Renal cortical epithelial cell (primary cell): Measurements from ENCODE around the gene HES5. TPM values are rescaled to one million over a fixed set of nuclear protein-coding genes. Genes with fewer than 3 reads are reported as not detected.

ENCODE experiments used
- DNase-seq: peaks from one replicate; pipeline ENCODE4 v3.0.0-alpha.2; 2011; ENCODE audit warnings: low read depth
- total RNA-seq: library from RNA; depleted of rRNA; stranded (reverse); fragments of >200 nt; gene quantifications from 2 replicates; pipeline ENCODE4 v1.2.3, GENCODE V29; 2014

Gene HES5
- total RNA-seq, 1 donor from 2014 or later, result not detected

DNA sequence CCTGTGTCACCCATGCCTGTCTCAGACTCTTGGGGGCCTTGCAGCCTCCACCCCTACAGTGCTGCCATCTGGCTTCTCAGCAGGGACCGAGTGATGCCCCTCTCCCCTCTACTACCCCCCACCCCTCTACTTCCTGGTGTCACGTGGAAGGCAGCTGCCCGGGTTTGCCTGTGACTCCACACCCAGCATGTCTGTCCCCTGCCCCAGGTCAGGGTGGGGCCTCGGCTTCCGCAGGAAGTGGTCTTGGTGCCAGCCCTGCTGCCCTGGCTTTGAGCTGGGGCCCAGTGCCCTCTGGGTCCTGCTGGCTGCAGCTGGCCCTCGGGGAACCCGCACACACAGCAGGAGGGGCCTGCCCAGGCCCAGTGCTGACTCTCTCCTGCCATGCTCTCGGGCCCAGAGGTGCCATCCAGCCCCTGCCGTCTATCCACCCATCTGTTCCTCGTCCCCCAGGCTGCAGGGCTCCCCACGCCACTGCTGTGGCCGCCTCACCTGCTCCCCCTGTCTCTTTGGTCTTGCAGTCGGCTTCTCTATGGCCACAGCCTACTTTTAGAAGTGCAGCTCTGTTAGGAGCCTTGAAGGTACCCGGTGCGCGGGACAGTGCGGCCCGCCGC is 30.0 kb downstream of the HES5 start:
- DNase-seq, result no peak

DNA sequence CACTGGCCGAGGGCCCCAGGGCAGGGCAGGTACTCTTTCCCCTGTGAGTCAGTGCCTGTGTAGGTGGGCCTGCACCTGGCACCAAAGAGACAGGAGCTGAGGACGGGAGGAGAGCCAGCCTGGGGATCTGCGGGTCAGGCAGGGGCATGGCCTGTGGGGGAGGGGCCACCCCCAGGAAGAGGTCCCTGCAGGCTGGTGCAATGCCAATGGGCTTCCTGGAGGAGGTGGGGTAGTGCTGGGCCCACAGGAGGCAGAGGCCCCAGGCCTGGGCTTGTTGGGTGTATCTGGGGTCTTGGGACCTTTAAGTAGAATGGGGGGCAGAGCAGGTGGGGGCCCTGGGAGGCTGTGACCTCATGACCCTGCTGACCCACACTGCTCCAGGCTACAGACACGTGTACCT is 30.8 kb downstream of the HES5 start:
- no peak for DNase-seq

DNA sequence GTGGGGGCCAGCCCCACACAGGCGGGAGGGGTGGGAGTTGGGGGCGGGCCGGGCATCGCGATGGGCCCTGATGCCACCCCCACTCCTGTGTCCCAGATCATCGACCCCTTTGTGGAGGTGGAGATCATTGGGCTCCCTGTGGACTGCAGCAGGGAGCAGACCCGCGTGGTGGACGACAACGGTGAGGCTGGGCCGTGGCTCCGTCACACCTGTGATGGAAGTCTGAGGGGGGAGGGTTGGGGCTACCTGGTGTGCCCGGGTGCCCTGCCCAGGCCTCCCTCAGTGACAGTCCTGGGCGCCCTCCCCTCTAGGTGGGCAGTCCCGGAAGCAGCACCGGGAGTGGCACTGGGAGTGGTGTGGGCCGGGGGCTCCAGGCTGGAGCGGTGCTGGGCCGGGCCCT is 31.4 kb downstream of the HES5 start:
- DNase-seq, result no peak

DNA sequence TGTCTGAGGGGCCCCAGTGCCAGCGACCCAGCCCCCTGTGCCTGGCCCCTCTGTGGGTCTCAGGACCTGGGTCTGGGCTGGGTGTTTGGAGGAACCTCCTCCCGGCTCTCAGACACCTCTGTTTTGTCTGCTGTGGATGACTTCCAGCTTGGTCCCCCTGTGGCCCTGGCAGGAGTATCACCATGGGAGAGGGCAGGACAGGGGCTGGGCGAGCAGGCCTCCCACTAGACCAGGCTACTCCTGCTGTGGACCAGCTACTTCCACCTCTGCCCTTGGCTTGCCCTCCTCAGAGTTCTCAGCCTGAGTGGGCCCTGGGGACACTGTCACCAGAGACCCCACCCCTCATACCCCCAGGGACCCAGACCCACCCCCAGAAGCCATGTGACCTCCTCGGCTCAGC is 32.2 kb downstream of the HES5 start:
- DNase-seq, result no peak

DNA sequence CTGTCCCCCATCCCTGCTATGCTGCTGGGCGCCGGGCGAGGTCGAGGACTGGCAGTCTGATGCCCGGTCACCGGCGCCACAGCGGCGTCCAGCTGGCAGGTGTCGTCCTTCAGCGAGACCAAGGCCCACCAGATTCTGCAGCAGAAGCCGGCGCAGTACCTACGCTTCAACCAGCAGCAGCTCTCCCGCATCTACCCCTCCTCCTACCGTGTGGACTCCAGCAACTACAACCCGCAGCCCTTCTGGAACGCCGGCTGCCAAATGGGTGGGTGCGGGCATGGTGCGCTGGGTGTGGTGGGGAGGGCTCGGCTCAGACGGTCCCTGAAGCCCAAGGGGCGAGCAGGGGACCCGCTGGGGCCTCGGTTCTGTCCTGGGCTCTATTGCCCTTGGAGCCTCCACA is 33.3 kb downstream of the HES5 start:
- no peak for DNase-seq

DNA sequence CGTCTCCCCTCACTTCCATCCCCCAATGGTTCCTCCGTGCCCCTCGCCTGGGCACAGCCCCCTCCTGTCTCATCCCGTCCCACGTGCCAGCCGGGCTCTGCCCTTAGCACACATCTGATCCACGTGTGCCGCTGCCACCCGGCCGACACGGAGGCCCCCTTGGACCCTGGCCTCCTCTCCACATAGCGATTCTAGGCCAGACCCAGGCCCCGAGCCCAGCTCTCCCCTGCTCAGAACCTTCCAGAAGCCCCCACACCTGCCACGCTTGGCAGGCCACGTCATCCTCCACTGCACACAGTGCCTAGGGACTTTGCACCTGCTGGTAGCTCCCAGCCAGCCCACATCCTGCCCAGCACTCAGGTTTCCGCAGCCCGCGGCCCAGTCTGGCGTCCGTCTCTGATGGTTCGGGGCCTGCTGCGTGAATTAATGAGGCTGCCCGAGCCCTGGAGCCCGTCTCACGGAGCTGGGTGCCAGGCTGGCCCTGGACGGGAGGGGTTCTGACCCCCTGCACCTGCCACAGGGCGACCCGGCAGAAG is 33.9 kb downstream of the HES5 start:
- peak; percentile 4 for DNase-seq

DNA sequence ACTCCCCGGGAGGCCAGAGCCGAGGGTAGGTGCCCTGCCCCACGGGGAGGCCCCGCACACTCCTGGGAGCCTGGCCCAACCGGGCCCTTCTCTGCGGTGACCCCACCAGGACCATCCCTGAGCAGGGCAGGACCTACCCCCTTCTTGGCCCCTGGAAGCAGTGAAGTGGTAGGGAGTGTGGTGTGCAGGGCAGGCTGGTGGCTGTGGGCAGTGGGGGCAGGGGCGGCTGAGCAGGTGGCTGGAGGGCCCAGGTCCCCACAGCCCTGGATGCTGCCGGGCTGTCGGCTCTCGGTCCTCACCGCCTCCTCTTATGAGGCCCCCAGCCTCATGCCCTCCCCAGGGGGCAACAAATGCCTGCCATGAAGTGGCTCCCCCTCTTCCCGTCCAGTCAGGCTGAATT is 34.5 kb downstream of the HES5 start:
- DNase-seq, result no peak

DNA sequence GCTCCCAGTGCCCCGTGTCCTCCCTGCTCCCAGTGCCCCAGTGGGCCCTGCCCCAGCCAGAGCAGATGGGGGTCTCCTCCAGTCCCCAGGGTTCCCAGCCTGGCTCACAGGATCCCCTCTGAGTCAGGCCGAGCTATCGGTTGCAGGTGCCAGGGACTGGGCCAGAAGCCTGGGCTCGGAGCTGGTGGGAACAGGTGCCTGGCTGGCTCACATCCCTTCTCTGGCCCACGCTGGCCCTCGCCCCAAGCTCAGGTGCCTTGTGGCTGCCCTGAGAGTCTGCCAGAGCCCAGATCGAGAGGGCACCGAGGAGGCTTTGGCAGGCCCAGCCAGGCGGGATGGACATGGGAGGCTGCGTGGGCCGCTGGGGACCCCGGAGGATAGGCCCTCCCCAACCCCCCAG is 35.0 kb downstream of the HES5 start:
- no peak for DNase-seq

DNA sequence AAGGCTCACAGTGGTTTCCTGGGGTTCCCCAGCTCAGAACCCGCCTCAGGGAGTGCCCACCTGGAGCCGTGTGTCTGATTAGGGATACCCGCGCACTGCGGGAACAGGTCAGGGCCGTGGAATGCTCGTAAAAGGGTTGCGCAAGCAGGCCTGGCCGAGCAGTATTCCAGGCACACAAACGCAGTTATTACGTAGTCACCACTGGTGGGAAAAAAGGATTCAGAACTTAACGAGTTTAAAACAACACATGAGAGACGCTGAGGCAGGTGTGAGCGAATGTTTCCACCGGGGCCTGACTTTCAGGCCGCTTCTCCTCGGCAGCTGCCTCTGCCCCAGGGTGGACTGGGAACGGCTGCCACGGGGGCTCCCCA is 35.8 kb downstream of the HES5 start:
- peak; percentile 83 for DNase-seq

DNA sequence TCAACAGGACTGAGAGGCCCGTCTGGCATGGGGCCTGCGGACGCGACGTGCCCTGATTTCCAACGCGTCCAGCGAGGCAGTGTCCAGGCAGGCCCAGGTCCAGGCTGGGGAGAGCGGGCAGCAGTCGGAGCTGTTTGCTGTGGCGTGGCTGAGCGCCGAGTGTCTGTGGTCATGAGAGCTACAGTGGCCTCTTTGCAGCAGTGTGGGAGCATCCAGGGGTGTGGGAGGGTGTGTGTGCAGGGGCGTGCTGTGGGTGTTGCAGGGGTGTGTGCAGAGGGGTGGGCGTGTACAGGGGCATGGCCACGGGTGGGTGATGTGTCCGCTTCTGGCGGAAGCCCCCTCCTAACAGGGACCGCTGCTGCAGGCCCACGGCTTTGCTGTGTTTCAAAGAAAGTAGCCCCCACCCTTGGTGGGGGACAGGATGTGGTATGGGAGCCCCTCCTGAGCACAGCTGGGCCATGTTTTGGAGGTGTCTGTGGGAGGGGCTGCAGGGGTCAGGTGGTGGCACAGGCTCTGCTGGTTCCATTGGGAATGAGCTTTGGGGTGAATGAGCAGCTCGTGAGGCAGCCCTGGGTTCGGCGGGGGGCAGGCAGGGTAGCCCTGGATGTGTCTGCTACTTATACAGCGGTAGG is 36.3 kb downstream of the HES5 start:
- no peak for DNase-seq

DNA sequence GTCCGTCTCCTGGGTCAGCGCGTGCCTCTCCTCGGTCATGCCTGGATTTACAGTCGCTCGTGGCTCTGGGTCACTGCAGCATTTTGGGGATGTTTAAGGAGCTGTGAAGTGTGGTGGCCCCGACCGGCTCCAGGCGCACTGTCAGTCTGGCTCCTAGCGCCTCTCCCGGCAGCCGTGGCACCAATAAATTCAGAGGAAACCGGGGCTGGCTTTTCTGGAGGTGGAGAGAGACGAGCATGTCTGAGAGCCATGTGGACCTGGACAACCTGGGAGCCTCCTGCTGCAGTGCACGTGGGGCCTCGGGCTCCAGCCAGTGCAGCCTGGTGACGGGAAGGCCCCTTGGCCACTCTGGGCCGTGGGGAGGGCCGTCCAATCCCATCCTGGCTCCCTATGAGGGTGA is 36.8 kb downstream of the HES5 start:
- no peak for DNase-seq

DNA sequence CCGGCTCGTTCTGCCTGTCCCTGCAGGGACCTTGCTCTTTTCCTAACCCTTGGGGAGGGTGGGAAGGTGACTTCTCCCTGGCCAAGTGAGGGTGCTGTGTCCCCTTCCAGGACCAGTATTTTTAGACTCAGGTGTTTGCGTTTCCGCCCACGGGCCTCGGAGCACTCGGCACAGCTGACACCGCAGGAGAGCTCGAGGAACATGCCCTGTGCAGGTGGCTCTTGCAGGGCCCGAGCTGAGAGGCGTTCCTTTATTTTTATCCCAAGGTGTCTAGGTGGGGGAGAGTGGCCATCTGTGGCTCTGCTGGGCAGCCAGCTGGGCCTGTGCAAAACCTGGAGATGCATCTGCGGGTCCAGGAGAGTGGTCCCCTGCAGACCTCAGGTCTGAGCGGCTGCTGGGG is 38.0 kb downstream of the HES5 start:
- DNase-seq, result no peak

DNA sequence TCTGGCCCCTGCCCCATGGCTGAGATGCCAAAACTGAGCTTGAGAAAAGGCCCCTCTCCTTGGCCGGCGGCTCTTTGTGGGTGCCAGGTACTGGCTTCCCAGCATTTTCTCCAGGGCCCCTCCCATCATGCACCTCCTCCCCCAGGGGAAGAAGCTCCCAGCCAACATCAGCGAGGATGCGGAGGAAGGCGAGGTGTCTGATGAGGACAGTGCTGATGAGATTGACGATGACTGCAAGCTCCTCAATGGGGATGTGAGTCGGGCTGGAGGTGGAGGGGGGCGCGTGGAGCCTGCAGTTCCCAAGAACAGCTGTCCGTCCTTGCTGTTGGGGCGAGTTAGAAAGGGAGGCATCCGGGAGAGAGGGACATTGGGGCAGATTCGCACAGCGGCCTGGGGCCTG is 40.4 kb downstream of the HES5 start:
- DNase-seq, result no peak

DNA sequence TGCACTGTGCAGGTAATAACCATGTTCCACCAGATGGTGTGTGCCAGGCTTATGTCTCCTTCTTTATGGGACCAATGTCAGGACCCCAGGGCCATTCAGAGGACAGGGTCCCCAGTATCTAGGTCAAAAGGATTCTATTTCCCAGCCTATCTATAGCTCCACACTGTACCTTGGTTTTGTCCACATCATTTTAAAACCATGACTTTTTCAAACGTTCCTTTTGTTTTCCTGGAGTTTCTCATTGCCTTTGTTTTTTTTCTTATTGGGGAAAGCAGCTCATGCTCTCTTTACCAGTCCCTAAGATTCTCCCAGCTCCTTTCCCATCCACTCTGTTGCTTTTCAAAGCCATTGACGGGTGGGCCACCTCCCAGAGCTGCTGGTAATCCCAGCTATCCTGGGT is 41.4 kb downstream of the HES5 start:
- DNase-seq, result no peak

DNA sequence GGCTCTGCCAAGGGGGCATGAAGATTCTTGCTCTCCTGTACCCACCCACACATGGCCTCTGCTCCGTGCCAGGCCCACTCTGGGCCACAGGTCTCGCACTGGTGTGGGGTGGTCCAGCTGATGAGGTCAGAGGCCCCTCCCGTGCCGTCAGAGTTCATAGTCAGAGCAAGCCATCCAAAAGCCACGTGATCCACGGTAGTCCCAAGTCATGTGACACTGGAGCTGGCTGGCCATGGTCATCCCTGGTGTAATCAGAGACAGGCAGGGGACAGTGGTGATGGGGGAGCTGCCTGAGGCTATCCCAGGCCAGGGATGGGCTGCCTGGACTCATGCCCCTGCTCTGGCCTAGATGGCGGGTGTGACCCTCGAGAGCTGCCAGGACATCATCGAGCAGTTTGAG is 43.5 kb downstream of the HES5 start:
- DNase-seq, result no peak

DNA sequence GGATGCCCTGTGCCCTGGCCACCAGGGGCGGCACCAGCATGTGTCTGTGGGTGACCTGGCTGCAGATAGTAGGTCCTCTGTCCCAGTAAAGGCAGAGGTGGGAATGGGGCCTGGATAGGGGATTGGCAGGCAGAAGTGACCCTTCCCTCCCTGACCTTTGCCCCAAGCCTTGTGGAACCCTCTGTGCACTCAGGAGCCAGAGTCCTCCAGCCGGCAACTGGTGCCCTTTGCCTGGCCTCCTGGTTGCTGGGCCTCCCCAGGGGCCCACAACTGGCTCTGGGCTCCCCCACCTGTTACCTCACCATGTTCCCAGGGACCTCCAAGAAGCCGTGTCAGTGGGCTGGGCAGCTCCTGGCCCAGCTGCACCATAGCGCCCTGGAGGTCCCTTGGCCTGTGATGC is 44.0 kb downstream of the HES5 start:
- no peak for DNase-seq

DNA sequence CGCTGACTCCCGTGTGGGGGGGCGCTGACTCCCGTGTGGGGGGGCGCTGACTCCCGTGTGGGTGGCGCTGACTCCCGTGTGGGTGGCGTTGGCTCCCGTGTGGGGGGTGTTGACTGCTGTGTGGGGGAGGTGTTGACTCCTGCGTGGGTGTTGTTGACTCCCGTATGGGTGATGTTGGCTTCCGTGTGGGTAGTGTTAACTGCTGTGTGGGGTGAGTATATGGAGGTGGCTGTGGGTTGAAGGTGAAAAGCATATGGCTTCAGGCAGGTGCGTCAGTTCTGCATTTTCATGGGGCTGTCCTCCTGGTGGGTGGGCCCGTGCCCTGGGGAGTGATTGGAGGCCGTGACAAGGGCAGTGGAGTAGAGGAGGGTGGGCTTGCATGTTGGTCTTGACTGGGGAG is 46.1 kb downstream of the HES5 start:
- DNase-seq, result no peak

DNA sequence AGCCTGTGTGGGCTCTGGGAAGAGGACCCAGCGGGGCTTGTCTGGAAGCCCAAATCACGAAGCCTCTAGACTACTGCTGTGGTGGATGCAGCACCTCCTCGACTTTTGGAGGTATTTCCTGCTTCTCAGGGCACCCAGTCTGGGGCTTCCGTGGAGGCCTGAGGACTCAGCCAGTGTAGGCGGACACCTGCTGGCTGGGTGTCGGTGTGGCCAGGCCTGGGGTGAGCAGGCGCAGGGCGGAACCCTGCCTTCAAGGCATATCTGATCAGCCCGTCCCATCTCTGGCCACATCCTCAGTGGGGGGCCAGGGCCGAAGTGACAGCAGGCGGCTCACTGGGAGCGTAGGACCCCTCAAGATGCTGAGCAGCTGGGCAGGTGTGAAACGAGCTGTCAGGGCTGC is 47.0 kb downstream of the HES5 start:
- no peak for DNase-seq

DNA sequence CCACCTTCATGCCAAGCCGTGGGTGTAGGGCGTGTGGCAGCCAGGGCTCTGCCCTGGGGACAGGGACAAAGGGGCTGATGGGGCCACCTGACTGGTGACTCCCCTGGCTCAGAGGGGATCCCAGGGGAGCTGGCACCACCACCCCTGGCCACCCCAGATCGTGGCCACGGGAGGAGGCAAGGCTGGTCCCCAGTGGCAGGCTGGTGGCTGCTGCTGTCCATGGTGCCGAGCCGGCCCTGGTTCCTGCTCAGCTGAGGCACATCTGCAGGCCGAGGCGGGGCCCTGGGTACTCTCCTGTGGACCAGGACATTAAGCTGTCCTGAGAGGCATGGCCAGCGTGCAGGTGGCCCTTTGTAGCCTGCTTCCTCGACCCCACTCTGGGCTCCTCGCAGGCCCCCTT is 47.5 kb downstream of the HES5 start:
- DNase-seq, result no peak

DNA sequence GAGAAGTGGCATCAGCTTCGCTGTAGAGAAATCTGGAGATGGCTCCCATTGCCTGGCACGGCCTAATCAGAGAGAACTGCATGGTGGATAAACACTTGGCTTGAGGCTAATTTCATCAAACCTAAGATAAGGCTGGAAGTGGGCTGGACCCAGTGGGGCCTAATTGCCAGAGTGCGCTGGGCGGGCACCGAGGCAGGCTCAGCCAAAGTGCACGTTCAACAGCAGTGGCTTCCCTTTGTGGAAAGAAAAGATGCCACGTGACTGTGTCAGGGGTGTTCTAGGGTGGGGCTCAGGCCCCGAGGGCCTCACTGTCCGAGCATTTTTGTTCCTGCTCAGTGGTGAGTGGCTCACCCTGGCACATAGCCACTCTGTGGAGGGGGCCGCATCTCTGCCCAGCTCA is 48.2 kb downstream of the HES5 start:
- peak; percentile 47 for DNase-seq

DNA sequence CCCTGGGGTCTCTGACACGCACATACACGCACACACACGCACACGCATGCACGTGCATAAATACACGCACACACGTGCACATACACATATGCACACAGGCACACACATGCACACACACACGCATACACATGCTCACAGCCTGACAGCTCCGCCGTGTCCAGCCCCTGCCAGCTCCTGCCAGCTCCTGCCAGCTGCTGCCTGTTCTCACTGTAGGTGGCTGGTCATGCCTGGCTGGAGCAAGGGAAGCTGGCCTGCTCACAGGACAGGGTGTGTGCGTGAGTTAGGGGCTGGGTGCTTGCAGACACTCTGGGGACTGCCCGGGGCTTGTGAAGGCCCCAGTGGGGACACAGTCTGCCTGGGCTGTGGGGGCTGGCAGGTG is 49.1 kb downstream of the HES5 start:
- peak; percentile 75 for DNase-seq

DNA sequence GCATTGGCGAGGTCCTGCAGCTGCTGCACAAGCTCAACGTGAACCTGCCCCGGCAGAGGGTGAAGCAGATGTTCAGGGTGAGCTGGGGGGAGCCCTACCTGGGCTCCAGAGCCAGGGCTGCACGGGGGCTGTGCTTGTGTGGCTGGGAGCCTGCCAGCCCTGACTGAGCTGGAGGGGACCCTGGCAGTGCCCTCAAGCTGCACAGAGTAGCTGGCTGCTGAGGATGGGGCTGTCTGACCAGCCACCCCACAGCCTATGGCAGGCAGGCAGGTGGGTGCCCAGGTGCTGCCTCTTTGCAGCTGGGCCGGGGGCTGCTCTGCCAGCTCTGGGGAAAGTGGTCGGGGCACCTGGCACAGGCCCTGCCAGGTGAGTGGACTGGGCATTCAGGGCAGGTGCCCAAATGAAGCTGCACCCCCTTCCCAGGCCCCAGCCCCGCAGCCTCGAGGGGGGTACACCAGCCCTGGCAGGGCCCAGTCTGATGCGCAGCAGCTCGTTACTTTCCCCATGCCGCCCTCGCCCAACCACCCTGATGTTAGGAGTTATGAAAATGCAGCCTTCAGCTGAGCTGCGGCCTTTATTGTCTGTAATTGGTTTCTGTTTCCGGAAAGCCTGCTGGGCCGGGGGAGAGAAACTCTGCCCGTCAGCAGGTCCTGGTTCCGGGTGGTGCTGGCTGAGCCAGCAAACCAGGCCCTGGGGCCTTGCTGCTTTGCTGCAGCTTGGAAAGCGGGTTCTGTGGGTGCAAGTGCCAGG is 49.7 kb downstream of the HES5 start:
- no peak for DNase-seq

DNA sequence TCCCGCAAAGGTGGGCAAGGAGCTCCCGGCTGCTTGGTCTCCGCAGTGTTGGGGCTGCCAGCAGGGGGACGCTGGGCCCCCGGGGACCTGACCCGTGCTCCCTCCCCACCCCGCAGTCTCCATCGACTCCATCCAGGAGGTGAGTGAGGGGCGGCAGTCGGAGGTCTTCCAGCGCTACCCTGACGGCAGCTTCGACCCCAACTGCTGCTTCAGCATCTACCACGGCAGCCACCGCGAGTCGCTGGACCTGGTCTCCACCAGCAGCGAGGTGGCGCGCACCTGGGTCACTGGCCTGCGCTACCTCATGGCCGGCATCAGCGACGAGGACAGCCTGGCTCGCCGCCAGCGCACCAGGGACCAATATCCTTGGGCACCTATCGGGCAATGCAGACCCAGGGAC is 50.4 kb downstream of the HES5 start:
- no peak for DNase-seq
